HG02798 (cell line): ENCODE data around the gene RNF180.

Experiments used
- ATAC-seq: cut with Tn5 transposase; IDR thresholded peaks from one replicate; pipeline ENCODE4 v1.9.1; 2021; ENCODE audit warnings: mild to moderate bottlenecking; ENCODE audit not compliant: unreplicated experiment, poor library complexity

Gene RNF180

GRCh38 chr5:64165500-64166200 lies at the start of gene RNF180:
Gene RNF180 (plus strand): TSS chr5:64165843. CDS start chr5:64200808, 34,965 bp downstream.
- no peak for ATAC-seq

GRCh38 chr5:64125521-64125920 lies 40.1 kb upstream of the RNF180 start:
- no peak for ATAC-seq

GRCh38 chr5:64126202-64126741 lies 39.4 kb upstream of the RNF180 start:
- no peak for ATAC-seq

GRCh38 chr5:64140018-64140417 lies 25.6 kb upstream of the RNF180 start:
- no peak for ATAC-seq

- ATAC-seq, result no peak
Observed at GRCh38 chr5:64144425-64145215, 21.0 kb upstream of the RNF180 start.

GRCh38 chr5:64145216-64145895 lies 20.3 kb upstream of the RNF180 start:
- no peak for ATAC-seq

GRCh38 chr5:64147379-64147778 lies 18.3 kb upstream of the RNF180 start:
- ATAC-seq, result no peak

GRCh38 chr5:64147849-64148441 lies 17.7 kb upstream of the RNF180 start:
- peak; percentile 57 for ATAC-seq

- ATAC-seq, result no peak
Observed at GRCh38 chr5:64149268-64149667, 16.4 kb upstream of the RNF180 start.

- ATAC-seq, result no peak
Observed at GRCh38 chr5:64149857-64150521, 15.7 kb upstream of the RNF180 start.

- ATAC-seq, result no peak
Observed at GRCh38 chr5:64156261-64156660, 9.4 kb upstream of the RNF180 start.

GRCh38 chr5:64158827-64159226 lies 6.8 kb upstream of the RNF180 start:
- ATAC-seq, result no peak

- no peak for ATAC-seq
Observed at GRCh38 chr5:64160201-64160600, 5.4 kb upstream of the RNF180 start.

GRCh38 chr5:64161420-64161819 lies 4.2 kb upstream of the RNF180 start:
- peak; percentile 53 for ATAC-seq

- ATAC-seq, result no peak
Observed at GRCh38 chr5:64163135-64163534, 2.5 kb upstream of the RNF180 start.

GRCh38 chr5:64163746-64164145 lies 1.9 kb upstream of the RNF180 start:
- no peak for ATAC-seq

- no peak for ATAC-seq
Observed at GRCh38 chr5:64164166-64164565, 1.5 kb upstream of the RNF180 start.

- no peak for ATAC-seq
Observed at GRCh38 chr5:64165160-64165499, 513 bp upstream of the RNF180 start.

GRCh38 chr5:64166201-64166959 lies 737 bp downstream of the RNF180 start:
- no peak for ATAC-seq
